Islet precursor cell (in vitro differentiated cells): Measurements from ENCODE around the gene CINP.
A peak's percentile ranks its signal among the peaks of the same experiment; 100 is the strongest.
"Not testable (repeated sequence)": the region's sequence is repeated elsewhere in the genome, so short reads cannot be mapped to it uniquely, and the experiment has no call there.

Experiments
- DNase-seq: peaks from one replicate; pipeline ENCODE4 v3.0.0-alpha.2; 2018

Gene CINP

DNA sequence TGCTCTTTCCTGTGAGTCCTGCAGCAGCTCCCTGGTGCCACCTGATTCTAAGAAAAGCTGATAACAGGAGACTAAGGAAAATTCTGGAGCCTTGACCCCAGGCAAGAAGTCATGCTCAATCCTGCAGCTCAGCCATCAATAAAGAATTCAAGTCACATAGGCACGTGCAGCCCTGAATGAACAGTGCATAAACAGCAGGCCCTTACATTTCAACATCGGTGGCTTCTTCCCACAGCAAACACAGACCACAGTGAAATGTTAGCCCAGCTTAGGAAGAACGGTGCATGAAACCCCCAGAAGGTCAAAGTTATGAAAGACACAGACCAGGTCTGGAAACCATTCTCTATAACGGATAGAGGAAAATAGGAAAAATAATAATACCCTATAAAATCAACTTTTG is 10.5 kb downstream of the CINP start:
- DNase-seq, result no peak

DNA sequence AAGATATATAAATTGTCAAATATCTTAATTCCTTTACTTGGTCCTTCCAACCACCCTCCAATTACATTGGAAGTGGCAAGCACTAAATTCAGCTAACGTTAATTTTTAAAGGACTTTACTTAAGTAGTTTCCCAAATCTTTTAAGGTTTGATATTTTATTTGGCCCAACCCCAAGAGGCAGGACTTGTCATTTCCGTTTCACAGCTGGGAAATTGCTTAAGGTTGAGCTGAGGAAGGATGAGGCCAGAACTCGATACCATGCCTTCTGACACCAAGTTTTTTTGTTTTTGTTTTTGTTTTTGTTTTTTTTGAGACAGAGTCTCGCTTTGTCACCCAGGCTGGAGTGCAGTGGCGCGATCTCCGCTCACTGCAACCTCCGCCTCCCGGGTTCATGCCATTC is 11.1 kb downstream of the CINP start:
- not testable (repeated sequence) for DNase-seq

DNA sequence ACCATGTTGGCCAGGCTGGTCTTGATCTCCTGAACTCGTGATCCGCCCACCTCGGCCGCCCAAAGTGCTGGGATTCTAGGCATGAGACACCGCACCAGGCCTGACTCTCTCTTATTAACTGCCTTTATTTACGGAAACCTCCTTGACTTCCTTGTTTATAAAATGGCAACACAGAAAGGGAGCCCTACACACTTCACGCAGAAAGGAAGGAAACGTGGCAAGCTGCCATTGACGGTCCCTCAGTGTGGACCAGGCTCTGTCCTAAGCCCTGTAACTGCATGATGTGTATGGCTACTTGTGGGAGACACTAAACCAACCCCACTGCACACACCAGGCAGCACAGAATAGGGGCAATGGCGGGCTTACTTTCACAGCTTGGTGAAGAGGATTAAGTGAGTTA is 11.7 kb downstream of the CINP start:
- no peak for DNase-seq

DNA sequence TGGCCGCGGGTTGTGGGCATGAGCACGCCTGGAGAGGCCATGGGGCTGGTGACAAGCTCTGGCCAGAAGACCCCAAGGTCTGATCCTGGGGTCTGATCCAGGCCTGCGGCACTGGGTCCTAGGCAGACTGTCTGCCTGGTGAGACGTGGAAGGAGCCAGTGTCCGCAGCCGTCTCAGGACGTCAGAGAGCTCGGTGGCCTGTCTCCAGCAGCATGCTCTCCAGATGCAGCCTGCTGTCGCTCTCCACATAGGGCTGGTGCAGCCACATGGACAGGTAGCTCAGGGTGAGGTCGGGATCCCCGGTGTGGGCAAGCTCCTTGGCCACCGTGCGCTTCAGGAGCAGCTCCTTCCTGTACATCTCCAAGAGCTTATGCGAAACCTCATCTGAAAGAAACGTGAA is 14.3 kb downstream of the CINP start:
- no peak for DNase-seq

DNA sequence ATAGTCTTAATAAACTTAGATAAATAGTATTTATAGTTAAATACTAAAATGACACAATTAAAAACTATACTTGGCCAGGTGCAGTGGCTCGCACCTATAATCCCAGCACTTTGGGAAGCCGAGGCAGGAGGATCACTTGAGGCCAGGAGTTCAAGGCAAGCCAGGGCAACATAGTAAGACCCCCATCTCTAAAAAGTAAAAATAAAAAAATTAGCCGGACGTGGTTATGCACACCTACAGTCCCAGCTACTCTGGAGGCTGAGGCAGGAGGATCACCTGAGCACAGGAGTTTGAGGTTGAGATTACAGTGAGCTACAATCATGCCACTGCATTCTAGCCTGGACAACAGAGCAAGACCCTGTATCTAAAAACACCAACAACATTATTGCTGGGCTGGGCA is 16.0 kb downstream of the CINP start:
- no peak for DNase-seq

DNA sequence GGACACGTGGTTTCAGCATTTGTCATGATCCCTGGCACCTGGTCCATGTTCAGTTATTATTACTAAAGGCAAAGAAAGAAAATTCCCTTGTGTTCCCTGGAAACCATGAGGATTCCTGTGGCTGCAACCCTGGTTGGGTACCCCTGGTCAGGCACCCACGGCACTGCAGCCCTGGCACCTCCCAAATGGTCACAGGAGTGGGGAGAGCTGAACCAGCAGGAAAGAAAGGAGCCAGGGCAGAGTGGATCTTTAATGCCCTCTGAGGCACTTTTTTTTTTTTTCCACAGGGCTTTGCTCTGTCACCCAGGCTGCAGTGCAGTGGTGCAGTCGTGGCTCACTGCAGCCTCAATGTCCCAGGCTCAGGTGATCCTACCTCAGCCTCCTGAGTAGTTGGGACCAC is 17.5 kb downstream of the CINP start:
- DNase-seq, result no peak

DNA sequence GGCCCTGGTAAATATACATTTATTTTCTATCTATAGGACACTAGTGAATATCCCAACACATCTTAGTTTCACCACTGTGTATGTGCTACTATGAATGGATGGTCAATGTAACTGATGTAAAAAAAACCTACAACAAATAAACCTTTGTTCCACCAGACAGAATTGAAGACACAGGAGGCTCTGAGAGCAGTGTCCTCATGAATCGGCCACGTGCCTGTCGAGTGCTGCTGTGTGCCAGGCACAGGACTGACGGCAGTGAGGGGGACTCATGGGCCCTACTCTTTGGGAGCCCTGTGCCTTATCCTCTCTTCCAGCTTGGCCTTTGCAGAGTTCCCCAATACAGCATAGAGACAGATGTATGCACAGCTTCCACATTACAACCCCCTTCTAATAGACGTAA is 18.2 kb downstream of the CINP start:
- no peak for DNase-seq

DNA sequence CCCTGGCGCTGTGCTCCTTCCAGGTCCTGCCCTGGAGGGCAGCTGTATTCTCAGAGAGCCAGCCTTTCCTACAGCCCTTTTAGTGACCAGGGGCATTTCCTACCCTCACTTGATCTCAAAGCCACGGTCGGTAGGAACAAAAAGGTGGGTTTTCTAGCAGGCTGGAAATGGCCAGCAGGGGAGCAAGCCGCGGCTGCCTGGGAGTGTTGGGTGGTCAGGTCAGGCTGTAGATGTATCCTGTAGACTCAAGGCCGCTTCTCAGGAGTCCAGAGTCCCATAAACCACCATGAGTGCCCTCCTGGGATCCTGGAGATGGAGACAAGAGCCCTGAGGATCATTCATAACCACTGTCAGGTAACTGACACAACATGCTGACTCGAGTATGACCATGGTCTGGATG is 18.6 kb downstream of the CINP start:
- no peak for DNase-seq

DNA sequence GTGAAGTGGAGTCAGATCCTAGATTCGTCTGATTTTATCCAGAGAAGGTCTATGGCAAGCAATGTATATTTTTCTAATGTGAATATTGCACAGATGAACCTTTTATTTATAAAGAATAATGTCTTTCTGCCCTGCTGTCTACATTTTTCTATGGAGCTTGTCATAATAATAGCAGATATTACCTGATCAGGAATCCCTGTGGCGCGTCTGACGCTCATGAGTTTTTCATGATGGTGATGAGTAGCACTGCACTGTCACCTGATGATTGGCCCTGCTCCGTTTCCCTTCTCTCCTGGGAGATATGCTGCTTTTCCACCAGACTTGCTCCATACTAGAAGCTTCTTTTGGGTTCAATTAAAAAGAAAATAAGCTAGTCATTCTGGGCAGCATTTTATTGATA is 20.5 kb downstream of the CINP start:
- no peak for DNase-seq

DNA sequence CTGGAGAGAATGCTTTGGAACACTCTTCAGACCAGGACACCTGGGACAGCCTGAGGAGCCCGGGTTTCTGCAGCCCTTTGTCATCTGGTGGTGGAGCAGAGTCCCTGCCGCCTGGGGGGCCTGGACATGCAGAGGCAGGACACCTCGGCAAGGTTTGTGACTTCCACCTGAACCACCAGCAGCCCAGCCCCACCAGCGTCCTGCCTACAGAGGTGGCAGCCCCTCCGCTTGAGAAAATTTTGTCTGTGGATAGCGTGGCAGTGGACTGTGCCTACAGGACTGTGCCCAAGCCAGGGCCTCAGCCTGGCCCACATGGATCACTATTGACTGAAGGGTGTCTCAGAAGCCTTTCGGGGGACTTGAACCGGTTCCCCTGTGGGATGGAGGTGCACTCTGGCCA is 21.1 kb downstream of the CINP start:
- DNase-seq, result no peak

DNA sequence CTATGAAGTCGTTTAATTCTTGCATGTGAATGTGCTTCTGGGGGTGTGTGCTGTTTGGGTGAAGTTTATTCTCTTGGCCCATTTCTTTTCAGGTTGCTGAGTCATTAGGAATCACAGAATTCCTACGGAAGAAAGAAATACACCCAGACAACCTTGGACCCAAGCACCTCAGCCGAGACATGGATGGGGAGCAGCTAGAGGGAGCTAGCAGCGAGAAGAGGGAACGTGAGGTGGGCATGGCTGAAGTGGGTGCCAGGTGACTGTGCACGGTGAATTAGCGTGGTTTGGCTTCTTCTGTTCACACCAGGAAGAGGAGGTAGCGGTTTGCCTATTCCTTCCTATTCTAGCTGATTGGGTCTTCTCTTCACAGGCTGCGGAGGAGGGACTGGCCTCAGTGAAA is 24.0 kb downstream of the CINP start:
- no peak for DNase-seq

DNA sequence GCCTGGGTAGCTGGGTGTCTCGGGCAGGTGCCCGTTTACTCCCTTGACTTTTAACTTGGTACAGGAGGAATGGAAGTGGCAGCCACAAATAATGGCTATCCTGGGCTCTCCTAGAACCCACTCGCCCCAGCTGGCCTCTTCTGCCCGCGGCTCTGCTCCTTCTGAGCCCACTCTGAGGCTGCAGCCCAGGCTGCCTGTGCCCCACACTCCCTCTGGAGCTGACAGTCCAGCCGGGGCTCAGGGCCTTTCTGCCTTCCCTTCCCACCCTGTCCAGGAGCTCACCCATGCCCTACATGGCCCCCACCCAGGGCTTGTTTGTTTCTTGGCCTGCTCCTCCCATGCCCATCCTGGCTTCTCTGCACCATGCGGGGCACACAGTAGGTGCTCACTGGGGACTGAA is 27.5 kb downstream of the CINP start:
- no peak for DNase-seq

DNA sequence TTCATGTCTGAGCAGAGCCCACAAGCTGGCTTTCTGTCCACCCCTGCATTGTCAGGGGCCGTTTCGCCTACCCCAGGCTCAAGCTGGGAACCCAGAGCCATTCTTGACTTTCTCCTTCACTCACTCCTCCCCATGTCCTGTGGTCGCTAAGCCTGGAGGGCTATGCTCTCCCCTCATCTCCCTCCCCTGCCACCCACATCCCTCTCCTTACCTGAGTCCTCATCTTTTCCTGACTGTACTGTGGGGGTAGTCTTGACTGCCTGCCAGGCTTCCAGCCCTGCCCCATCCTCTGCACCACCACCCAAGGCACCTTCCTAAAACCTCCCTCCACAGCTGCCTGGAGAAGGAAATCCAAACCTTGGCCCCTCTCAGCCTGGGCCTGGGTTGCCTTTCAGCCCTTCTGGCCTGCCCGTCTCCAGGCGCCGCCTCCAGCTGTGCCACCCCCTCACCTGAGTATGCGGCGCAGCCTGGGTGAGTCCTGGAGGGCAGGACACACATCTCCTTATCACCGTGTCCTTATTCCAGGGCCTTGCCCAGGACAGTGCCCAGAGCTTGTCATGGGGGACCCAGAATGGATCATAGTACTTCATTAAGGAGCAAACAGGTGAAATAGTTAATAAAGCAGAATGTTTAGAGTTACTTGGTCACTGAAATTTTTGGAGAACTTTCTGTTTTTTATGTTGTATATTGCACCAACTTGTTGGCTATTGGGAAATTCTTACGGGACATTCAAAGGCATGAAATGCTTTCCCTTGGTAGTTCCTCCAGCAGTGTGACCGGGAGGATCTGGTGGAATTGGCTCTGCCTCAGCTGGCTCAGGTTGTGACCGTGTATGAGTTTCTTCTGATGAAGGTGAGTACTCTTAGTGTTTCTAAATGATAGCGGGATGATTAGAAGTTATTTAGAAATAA is 28.6 kb downstream of the CINP start:
- DNase-seq, result no peak

DNA sequence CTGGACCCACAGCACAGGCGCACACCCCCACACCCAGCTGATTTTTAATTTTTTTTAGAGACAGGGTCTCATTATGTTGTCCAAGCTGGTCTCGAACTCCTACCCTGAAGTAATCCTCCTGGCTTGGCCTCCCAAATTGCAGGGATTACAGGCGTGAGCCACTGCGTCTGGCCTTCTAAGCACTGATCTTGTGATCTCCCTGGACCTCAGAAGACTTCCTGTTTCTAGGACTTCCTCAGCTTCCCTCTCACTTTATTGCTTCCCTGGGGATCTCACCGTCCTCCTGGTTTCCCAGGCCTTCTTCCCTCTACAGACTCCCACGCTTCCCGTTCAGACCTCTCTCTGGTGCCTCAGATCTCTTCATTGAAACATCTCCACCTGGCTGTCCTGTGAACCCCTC is 29.3 kb downstream of the CINP start:
- no peak for DNase-seq

DNA sequence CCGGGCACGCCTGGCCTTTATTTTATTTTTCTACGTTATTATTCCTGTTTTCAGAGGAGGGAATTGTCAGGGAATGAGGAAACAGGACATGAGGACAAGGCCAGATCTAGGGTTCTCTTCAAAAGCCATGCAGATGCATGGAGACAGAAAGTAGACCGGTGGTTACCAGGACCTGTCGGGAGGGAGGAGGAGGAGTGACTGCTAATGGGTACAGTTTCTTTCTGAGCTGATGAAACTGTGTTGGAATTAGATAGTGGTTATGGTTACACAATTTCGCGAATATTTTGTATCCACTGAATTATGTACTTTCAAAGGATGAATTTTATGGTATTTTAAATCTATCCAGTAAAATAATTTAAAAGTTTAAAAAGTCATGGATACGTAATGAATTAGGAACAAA is 31.9 kb downstream of the CINP start:
- DNase-seq, result no peak

DNA sequence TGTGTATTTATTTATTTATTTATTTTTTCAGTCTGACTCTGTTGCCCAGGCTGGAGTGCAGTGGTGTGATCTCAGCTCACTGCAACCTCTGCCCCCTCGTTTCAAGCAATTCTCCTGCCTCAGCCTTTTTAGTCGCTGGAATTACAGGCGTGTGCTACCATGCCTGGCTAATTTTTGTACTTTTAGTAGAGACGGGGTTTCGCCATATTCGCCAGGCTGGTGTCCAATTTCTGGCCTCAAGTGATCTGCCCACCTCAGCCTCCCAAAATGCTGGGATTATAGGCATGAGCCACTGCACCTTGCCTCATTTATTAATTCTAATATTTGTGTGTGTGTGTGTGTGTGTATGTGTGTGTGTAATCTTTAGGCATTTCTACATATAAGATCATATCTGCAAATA is 33.3 kb downstream of the CINP start:
- DNase-seq, result not testable (repeated sequence)

DNA sequence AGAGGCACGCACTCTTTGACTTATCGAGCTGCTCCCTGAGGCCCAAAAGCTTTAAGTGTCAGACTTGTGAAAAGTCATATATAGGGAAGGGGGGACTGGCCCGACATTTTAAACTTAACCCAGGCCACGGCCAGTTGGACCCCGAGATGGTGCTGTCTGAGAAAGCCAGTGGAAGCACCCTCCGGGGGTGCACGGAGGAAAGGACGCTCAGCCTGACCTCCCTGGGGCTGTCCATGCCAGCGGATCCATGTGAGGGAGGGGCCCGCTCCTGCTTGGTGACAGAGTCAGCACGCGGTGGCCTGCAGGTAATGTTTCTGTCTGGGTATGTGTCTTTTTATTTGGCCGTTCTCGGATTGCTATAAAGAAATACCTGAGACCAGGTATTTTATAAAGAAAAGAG is 36.1 kb downstream of the CINP start:
- no peak for DNase-seq

DNA sequence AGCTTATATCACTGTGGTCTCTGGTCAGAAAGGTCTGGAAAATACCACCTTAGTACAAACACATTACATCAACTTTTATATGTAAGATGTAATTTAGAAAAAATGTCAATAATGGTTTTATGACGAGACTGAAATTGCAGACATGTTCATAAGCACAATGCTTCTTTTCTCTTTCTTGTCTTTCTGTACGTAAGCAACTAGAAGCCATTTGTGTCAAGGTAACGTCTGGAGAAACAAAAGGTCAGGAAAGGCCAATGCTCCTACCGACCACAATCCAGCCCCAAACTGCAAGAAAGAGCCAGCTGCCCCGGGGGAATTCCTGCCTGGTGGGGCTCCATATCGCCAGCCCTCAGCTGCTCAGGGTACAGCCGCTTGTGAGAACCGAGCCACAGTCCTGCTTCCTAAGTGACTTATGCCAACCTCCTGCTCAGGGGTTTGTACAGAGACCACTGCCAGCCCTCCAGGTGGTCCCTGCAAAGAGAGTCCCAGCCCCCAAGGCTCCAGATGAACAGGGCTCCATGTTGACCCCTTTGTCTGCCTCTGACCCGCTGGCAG is 36.8 kb downstream of the CINP start:
- DNase-seq, result peak; percentile 87

DNA sequence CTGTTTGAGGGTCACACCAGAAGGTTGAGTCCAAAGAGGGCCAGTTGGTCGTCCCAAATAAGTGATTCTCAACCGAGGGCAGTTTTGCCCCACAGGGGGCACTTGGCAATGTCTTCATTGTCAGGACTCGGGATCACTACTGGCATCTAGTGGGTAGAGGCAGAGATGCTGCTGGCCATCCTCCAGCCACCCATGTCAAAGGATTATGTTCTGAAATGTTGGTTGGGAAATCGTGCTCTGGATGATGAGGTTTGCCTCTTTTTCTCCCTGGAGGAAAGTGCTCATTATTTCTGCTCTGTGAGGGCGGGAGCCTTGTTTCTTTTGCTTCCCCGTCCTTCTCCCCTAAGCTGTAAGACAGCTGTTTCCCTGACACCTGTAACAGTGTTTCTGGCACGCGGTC is 39.6 kb downstream of the CINP start:
- DNase-seq, result peak; percentile 71

DNA sequence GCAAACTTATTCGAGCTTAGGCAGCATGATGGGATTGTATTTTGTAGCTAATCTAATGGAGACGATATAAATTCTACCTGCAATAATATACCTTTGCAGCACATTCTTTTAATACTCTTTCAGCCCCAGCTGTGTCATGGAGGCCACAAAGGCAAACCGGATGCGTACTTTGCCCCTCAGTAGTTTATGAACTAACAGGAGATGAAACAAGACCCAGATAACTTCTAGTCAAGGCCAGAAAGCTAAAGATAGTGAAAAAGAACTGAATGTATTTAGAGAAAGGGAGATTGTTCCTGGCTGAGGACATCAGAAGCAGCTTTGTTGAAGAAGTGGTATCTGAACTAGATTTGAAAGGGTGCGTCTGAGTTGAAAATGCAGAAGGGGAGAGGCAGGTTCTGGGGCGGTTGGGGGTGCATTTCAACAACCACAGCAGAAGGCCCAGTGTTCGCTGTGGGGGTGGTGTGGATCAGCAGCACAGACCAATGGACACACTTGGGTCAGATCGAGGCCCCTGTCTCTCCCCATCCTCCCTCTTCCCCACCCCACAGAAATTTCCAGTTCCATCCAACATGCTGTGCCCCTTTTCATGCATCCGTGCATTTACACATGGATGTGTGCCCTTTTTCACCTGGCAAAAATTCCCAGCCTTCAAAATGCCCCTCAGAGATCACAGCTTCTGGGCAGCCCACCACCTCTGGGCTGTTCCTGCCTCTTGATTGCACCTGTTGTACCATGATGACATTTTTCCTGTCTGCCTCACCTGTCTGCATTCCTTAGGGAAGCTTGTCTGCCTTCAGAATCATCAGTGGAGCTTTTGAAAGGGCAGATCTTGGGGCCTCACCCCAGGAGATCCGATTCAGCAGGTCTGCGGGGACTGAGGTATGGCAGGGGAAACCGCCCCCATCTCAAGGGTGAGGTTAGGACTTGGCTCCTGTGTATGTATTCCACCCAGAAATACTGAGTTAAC is 41.0 kb downstream of the CINP start:
- no peak for DNase-seq

DNA sequence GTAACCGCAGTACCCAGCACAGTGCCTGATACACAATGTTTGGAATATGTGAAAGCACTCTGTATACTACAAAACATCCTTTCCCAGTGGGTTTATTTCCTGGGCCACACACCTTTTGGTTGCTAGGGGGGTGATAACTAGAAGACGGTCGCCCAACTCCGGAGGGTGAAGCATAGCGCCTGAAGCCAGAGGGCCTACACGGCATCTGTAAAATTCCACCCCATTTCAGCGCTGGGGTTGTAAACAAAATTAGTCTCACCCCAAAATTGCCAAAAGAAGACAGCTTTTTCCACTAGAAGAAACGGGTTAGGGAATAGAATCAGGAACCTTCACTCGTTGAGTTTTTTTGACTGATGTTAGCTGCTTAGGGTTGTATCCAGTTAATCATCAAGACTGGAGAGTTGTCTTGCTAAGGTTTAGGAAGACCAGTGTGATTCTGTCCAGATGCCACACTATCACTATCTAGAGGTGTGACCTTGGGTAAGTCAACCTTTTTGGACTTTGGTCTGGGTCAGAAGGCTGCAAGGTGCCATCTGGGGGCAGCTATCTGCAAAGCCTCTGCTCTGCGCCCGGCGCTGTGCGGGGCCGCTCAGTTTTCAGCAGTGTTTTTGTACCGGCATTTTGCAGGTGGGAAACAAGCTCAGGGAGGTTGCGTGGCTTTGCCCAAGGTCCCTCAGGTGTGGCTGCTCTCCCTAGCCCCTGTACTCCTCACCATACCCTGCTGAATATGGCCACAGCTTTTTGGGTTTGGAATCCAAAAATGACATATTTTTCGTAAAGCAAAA is 41.8 kb downstream of the CINP start:
- DNase-seq, result no peak

DNA sequence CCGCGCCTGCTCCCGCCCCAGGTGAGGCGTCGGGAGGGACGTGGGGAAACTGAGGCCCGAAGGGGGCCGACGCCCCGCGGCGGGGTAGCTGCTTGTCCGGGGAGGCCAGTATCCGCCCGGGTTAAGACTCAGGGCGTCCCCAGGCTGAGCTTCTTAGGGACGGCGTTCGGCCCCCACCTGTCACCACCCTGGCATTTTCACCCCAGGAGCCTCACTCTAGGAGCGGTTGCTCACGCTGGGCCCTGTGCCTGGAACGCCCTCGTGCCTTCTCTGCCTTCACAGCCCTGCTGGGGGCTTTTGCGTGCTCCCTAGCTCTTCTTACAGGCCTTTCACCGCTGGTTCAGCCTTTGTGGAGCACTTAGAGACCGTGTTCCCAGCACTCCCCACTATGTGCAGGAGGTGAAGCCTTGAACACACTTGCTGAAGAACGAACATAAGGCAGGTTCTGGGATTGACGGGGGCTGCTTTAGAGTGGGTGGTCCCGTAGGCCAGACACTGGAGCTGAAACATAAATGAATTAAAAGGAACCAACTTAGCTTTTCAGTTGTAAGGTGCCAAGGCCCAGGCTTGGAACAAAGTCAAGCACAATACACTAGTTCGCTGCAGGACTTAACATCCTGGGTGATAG is 42.5 kb downstream of the CINP start:
- peak; percentile 62 for DNase-seq
